Activated CD4-positive, alpha-beta T cell treated with anti-CD3 and anti-CD28 coated beads for 36 hours (primary cell): ENCODE results near the gene PRR11. TPM values are rescaled to one million over a fixed set of nuclear protein-coding genes. Genes with fewer than 3 reads are reported as not detected.

Experiments
- ATAC-seq: fragments of 200-7000 bp; cut with Tn5 transposase; one replicate; pipeline ENCODE4 v1.10.0; 2021; ENCODE audit warnings: mild to moderate bottlenecking, moderate library complexity
- CTCF ChIA-PET: fragments of 350-600 bp; sonication (Branson Sonifier 250); formaldehyde crosslinking; loops from one replicate; lab custom pipeline; 2021; ENCODE audit warnings: antibody characterized with exemption; lab: Charles Lee
- POLR2A ChIA-PET: fragments of 350-600 bp; sonication (Branson Sonifier 250); formaldehyde crosslinking; loops from one replicate; lab custom pipeline; 2021; ENCODE audit warnings: antibody characterized with exemption, inconsistent platforms; lab: Charles Lee
- DNase-seq: peaks from one replicate; pipeline ENCODE4 v3.0.0-alpha.2; 2020
- H3K27ac Mint-ChIP-seq: one replicate; pipeline ENCODE4 v1.8.0; 2021; ENCODE audit warnings: mixed read lengths
- H3K27me3 Mint-ChIP-seq: one replicate; pipeline ENCODE4 v1.8.0; 2021; ENCODE audit warnings: mixed read lengths
- H3K36me3 Mint-ChIP-seq: one replicate; pipeline ENCODE4 v1.8.0; 2021; ENCODE audit warnings: low read depth, mixed read lengths
- H3K4me1 Mint-ChIP-seq: one replicate; pipeline ENCODE4 v1.8.0; 2021; ENCODE audit warnings: mixed read lengths
- H3K4me3 Mint-ChIP-seq: one replicate; pipeline ENCODE4 v1.8.0; 2021; ENCODE audit warnings: mild to moderate bottlenecking, moderate library complexity, mixed read lengths
- H3K9me3 Mint-ChIP-seq: one replicate; pipeline ENCODE4 v1.8.0; 2021; ENCODE audit warnings: low read depth, mixed read lengths
- intact Hi-C, 2 experiments: fragments of 100-400 bp; cut with DNase I in 1 of 2; cut with micrococcal nuclease in 1 of 2; formaldehyde crosslinking; loops; one replicate each; pipeline versions ENCODE4 v1.14.2 to v1.15.1; 2022 to 2024; cut with DNase I, micrococcal nuclease
- total RNA-seq, 2 experiments: library from RNA; stranded (reverse); gene quantifications; one replicate each; pipeline ENCODE4 v1.2.3, GENCODE V29; 2021

The PRR11 gene
- total RNA-seq = 10 to 100 TPM; 73.6 to 95.9 TPM

DNA sequence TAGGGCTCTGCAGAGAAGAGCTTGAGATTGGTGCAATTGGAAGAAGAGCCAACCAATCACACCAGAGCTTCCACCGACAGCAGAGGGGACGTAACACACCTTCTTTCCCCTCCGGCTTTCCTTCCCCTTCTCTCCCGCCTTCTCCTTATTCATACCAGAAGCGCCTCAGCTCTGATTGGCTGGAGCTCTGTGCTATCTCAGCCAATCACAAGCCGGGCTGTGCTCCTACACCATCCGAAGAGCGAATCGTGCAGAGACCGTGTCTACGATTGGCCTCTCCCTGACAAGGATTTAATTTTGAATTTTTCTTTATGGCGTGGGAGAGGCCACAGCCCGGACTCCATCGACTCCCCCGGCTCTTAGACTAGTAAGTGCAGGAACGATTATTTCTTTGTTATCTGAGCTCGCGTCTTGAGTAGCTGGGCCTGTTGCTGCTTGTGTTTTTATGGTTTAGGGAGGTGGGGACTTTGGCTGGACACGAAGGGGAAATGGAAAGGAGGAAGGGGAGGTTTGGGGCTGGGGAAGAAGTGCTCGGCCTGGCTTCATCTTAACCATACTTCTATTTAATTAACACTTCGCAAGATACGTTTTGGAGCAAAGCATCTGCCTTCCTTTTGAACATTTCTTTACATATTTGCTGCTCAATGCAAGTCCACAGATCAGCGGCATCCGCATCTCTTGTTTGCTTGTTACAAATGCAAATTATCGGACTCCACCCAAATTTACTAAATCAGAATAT is at the start of gene PRR11:
Gene PRR11 (plus strand): TSS at position 308 of the 739 bp plus-strand sequence. CDS start 14,007 bp downstream, outside the sequence.
- Mint-ChIP-seq H3K4me1 (peaks cover 37% of the 10 kb centered on the region), H3K9me3 (no peaks in the 10 kb centered on the region), H3K27me3 (no peaks in the 10 kb centered on the region), H3K36me3 (peaks cover 6% of the 10 kb centered on the region), H3K27ac (no peak within 1 kb of the TSS), H3K4me3 (no peak within 1 kb of the TSS)
- POLR2A ChIA-PET = interaction anchor here (0.5 to 2.4 kb wide), 14 partner anchors 9 to 785 kb away, joined by 3 to 27 read pairs (median 3); partner anchors contain the start of genes CLTC, GDPD1, SMG8 and TRIM37
- CTCF ChIA-PET = interaction anchor here (0.6 to 1.9 kb wide), 7 partner anchors 8 to 575 kb away, joined by 3 to 8 read pairs (median 4); partner anchors contain the start of genes DHX40, GDPD1 and TRIM37
- intact Hi-C loops = loop anchor here (1.0 to 10.0 kb wide), 19 partner anchors 48 to 1237 kb away; partner anchors contain the start of genes DHX40 (in 2 of the 2), GDPD1 (in 2 of the 2), CLTC (in 1 of the 2) and PTRH2 (in 1 of the 2)
- peak; percentile 89 for ATAC-seq
- DNase-seq = peak; percentile 96

- ChIA-PET CTCF (interaction anchor here (0.6 to 1.2 kb wide), 3 partner anchors 17 to 49 kb away, joined by 3 to 6 read pairs (median 3); partner anchors contain the start of genes PRR11 and SKA2), POLR2A (interaction anchor here (0.5 to 2.4 kb wide), 7 partner anchors 44 to 1208 kb away, joined by 3 to 27 read pairs (median 6); partner anchors contain the start of genes PRR11, SKA2 and SUPT4H1)
- intact Hi-C loops = loop anchor here (1.0 to 5.0 kb wide), 12 partner anchors 49 to 1024 kb away; partner anchors contain the start of genes CLTC (in 1 of the 2), DHX40 (in 1 of the 2), DYNLL2 (in 1 of the 2) and GDPD1 (in 1 of the 2)
- no peaks in the 10 kb centered on the region for H3K27me3 Mint-ChIP-seq
- peak; percentile 36 for ATAC-seq
- peak overlapping the region; percentile 78 for H3K27ac Mint-ChIP-seq
- peaks cover 48% of the 10 kb centered on the region for H3K4me1 Mint-ChIP-seq
- H3K4me3 Mint-ChIP-seq = peak overlapping the region; percentile 85
- no peaks in the 10 kb centered on the region for H3K9me3 Mint-ChIP-seq
- H3K36me3 Mint-ChIP-seq = peaks cover 24% of the 10 kb centered on the region
- peak; percentile 83 for DNase-seq
Measured at GRCh38 chr17:59105852-59106462, 49.6 kb upstream of the PRR11 start.

GRCh38 chr17:59106463-59107305 is 48.9 kb upstream of the PRR11 start, which contains the start of gene TRIM37:
Gene TRIM37, minus strand, starts transcription at chr17:59106880. Its CDS starts 419 bp downstream, at chr17:59106461.
- H3K4me1 Mint-ChIP-seq = peaks cover 49% of the 10 kb centered on the region
- peak within 1 kb of the TSS; percentile 92 for H3K27ac Mint-ChIP-seq
- H3K4me3 Mint-ChIP-seq = peak within 1 kb of the TSS; percentile 85
- DNase-seq = peak; percentile 99
- peak; percentile 95 for ATAC-seq
- POLR2A ChIA-PET = interaction anchor here (0.5 to 2.4 kb wide), 12 partner anchors 10 to 774 kb away, joined by 3 to 27 read pairs (median 3); partner anchors contain the start of genes PRR11, SKA2 and SUPT4H1
- H3K9me3 Mint-ChIP-seq = no peaks in the 10 kb centered on the region
- no peaks in the 10 kb centered on the region for H3K27me3 Mint-ChIP-seq
- CTCF ChIA-PET = interaction anchor here (0.6 to 1.2 kb wide), 8 partner anchors 9 to 505 kb away, joined by 3 to 6 read pairs (median 3); partner anchors contain the start of genes PRR11 and SKA2
- intact Hi-C loops = loop anchor here (1.0 to 5.0 kb wide), 14 partner anchors 49 to 1286 kb away; partner anchors contain the start of genes PRR11 (in 2 of the 2), SKA2 (in 2 of the 2), CLTC (in 1 of the 2) and DHX40 (in 1 of the 2)
- H3K36me3 Mint-ChIP-seq = peaks cover 23% of the 10 kb centered on the region

DNA sequence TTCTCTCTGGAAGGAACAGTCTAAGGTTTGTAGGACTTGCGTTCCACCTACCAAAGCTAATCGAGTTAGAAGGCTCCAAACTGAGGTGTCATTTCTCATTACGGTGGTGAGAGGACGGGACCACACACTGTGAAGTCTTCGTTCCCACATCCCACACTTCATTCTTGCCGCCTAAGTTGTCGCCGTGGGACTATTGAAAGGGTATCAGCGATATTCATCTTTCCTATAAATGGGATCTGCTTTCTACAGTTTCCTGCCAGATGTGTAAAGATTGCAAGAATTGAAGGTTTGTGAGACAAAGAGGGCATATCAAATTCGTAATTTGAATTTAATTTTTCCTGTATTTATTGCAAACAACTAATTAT is 48.3 kb upstream of the PRR11 start:
- POLR2A ChIA-PET = interaction anchor here (0.5 to 2.4 kb wide), 12 partner anchors 10 to 775 kb away, joined by 3 to 27 read pairs (median 4); partner anchors contain the start of genes PRR11 and SKA2
- no peaks in the 10 kb centered on the region for H3K9me3 Mint-ChIP-seq
- DNase-seq = no peak
- H3K27me3 Mint-ChIP-seq = no peaks in the 10 kb centered on the region
- CTCF ChIA-PET = interaction anchor here (0.7 to 1.2 kb wide), 4 partner anchors 38 to 50 kb away, joined by 3 to 6 read pairs (median 3); partner anchors contain the start of genes PRR11 and SKA2
- peaks cover 46% of the 10 kb centered on the region for H3K4me1 Mint-ChIP-seq
- peaks cover 25% of the 10 kb centered on the region for H3K36me3 Mint-ChIP-seq
- peak overlapping the region; percentile 92 for H3K27ac Mint-ChIP-seq
- peak overlapping the region; percentile 85 for H3K4me3 Mint-ChIP-seq
- intact Hi-C loops = loop anchor here (1.0 to 5.0 kb wide), 9 partner anchors 48 to 1285 kb away; partner anchors contain the start of genes DYNLL2 (in 1 of the 2), HEATR6 (in 1 of the 2), PRR11 (in 1 of the 2) and PTRH2 (in 1 of the 2)
- peak; percentile 27 for ATAC-seq

- intact Hi-C loops = loop anchor here (5.0 kb wide), 4 partner anchors 224 to 1026 kb away; partner anchors contain the start of genes DYNLL2 (in 1 of the 2) and YPEL2 (in 1 of the 2)
- POLR2A ChIA-PET = no interaction called here
- Mint-ChIP-seq H3K4me3 (peak overlapping the region; percentile 85), H3K27me3 (no peaks in the 10 kb centered on the region), H3K9me3 (no peaks in the 10 kb centered on the region), H3K36me3 (peaks cover 21% of the 10 kb centered on the region), H3K27ac (no peak overlapping the region), H3K4me1 (peaks cover 39% of the 10 kb centered on the region)
- ATAC-seq (no peak), DNase-seq (no peak)
- CTCF ChIA-PET = interaction anchor here (1.0 kb wide), 1 partner anchor 16 kb away, joined by 3 read pairs; no protein-coding TSS in a partner anchor
Measured at GRCh38 chr17:59108400-59109102, 47.0 kb upstream of the PRR11 start.

DNA sequence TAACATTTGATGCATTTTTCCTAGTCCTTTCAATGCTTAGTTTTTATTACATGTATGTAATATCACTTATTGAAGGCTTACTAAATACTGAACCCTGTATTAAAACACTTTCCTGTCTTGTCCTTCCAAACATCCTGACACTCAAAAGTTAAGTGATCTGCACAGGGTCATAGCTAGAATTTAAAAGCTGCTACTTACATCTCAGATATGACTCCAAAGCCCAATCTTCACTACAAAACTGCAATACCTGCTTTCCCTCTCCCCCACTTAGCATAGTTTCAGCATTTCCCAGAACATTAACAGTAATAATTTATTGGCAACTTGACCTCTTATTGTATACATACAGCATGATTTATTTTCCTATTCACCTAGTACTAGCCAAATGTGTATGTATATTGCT is 44.6 kb upstream of the PRR11 start:
- H3K4me1 Mint-ChIP-seq = peaks cover 20% of the 10 kb centered on the region
- no peak for ATAC-seq
- peaks cover 26% of the 10 kb centered on the region for H3K36me3 Mint-ChIP-seq
- intact Hi-C loops = no loop called here
- no peaks in the 10 kb centered on the region for H3K27me3 Mint-ChIP-seq
- no peak overlapping the region for H3K4me3 Mint-ChIP-seq
- ChIA-PET CTCF (interaction anchor here (0.5 to 0.8 kb wide), 2 partner anchors 14 to 193 kb away, joined by 3 read pairs; no protein-coding TSS in a partner anchor), POLR2A (interaction anchor here (0.6 kb wide), 1 partner anchor 32 kb away, joined by 8 read pairs; no protein-coding TSS in a partner anchor)
- no peaks in the 10 kb centered on the region for H3K9me3 Mint-ChIP-seq
- DNase-seq = no peak
- no peak overlapping the region for H3K27ac Mint-ChIP-seq

GRCh38 chr17:59111539-59111938 is 44.0 kb upstream of the PRR11 start:
- CTCF ChIA-PET = interaction anchor here (0.5 to 0.9 kb wide), 2 partner anchors 38 to 193 kb away, joined by 3 read pairs; no protein-coding TSS in a partner anchor
- no peak for DNase-seq
- Mint-ChIP-seq H3K36me3 (peaks cover 26% of the 10 kb centered on the region), H3K27me3 (no peaks in the 10 kb centered on the region), H3K27ac (no peak overlapping the region), H3K4me1 (peaks cover 20% of the 10 kb centered on the region), H3K4me3 (no peak overlapping the region), H3K9me3 (no peaks in the 10 kb centered on the region)
- ATAC-seq = no peak
- POLR2A ChIA-PET = interaction anchor here (0.6 kb wide), 1 partner anchor 31 kb away, joined by 8 read pairs; no protein-coding TSS in a partner anchor
- intact Hi-C loops = no loop called here

GRCh38 chr17:59115474-59115873 is 40.1 kb upstream of the PRR11 start:
- Mint-ChIP-seq H3K27ac (no peak overlapping the region), H3K27me3 (no peaks in the 10 kb centered on the region), H3K36me3 (peaks cover 22% of the 10 kb centered on the region), H3K9me3 (no peaks in the 10 kb centered on the region), H3K4me1 (peaks cover 5% of the 10 kb centered on the region), H3K4me3 (no peak overlapping the region)
- intact Hi-C loops = no loop called here
- DNase-seq (no peak), ATAC-seq (no peak)
- ChIA-PET POLR2A (no interaction called here), CTCF (interaction anchor here (0.6 kb wide), 1 partner anchor 9 kb away, joined by 5 read pairs; the partner anchor contains the start of gene TRIM37)

GRCh38 chr17:59121901-59122480 is 33.6 kb upstream of the PRR11 start:
- H3K4me3 Mint-ChIP-seq = no peak overlapping the region
- ATAC-seq (no peak), DNase-seq (no peak)
- H3K9me3 Mint-ChIP-seq = no peaks in the 10 kb centered on the region
- CTCF ChIA-PET = no interaction called here
- H3K27ac Mint-ChIP-seq = no peak overlapping the region
- H3K4me1 Mint-ChIP-seq = peaks cover 2% of the 10 kb centered on the region
- intact Hi-C loops = no loop called here
- H3K27me3 Mint-ChIP-seq = no peaks in the 10 kb centered on the region
- POLR2A ChIA-PET = no interaction called here
- H3K36me3 Mint-ChIP-seq = peaks cover 13% of the 10 kb centered on the region
